Endothelial cell of umbilical vein (primary cell): ENCODE data around the gene MRAP.

Source experiments
- CTCF ChIP-seq, 2 donors: IDR thresholded peaks; 1 replicate in 1 of 2; 2 replicates in 1 of 2; pipeline ENCODE4 v1.5.1; 2011; ENCODE audit warnings: low read length in 2 of 2, mild to moderate bottlenecking in 2 of 2, moderate library complexity in 2 of 2, control low read depth in 1 of 2, inconsistent platforms in 1 of 2, low read depth in 1 of 2; ENCODE audit not compliant: insufficient read depth in 1 of 2; ENCODE audit errors: extremely low read depth in 1 of 2
- MAX ChIP-seq: IDR thresholded peaks from 2 replicates; pipeline ENCODE4 v1.6.1; 2011; ENCODE audit not compliant: insufficient read depth, insufficient read length
- POLR2A ChIP-seq: IDR thresholded peaks from 2 replicates; pipeline ENCODE4 v1.6.1; 2012; ENCODE audit warnings: low read depth, mild to moderate bottlenecking, control low read depth, low read length
- POLR2AphosphoS5 ChIP-seq: IDR thresholded peaks from 2 replicates; pipeline ENCODE4 v1.6.1; 2012; ENCODE audit warnings: low read depth, mild to moderate bottlenecking, control low read depth, low read length, moderate library complexity; ENCODE audit not compliant: insufficient read depth

GRCh38 chr21:32297449-32297848 is 1.2 kb upstream of the MRAP start:
- TF ChIP-seq POLR2A (no peak), MAX (no peak), POLR2AphosphoS5 (no peak), CTCF (IDR thresholded peaks at IDR 0.05; ENCODE audit: extremely low read depth in 1 of 2, insufficient read depth in 1 of 2, low read depth in 1 of 2, low read length in 2 of 2) (no peak)
